ENCODE data around the gene SIK1. TPM values are rescaled to one million over a fixed set of nuclear protein-coding genes. Genes with fewer than 3 reads are reported as not detected.

Gene SIK1
- polyA plus RNA-seq, 4 donors: 1.3 to 7.0 (median 2.2) TPM

DNA sequence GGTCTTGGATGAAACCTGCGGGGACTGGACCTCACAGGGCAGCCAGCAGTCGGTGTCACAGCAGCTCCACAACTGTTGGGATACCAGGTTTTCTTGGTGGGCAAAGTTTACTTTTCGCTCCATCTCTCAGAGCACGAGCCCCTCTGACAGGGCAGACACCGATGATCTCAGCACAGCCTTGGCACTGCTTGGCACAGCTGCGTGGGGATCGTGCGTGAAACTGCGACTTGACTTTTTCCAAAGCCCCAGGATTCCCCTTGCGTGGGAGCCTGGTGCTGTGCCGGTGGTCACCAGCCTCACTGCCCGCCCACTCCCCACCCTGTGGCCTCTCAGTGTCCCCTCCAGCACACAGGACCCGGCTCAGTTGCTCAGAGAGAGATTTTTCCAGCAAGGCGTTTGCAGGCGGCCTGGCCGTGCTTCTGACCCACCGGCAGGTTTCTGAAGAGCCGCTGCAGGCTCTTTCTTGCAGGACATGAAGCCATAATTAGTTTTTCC lies 57.3 kb downstream of the SIK1 start:
- DNase-seq (ENCODE audit: low read depth in 4 of 4, low spot score in 3 of 4): no peak

- DNase-seq (ENCODE audit: low read depth in 4 of 4, low spot score in 3 of 4): no peak
Measured at GRCh38 chr21:43369124-43369523, 57.8 kb downstream of the SIK1 start.

DNA sequence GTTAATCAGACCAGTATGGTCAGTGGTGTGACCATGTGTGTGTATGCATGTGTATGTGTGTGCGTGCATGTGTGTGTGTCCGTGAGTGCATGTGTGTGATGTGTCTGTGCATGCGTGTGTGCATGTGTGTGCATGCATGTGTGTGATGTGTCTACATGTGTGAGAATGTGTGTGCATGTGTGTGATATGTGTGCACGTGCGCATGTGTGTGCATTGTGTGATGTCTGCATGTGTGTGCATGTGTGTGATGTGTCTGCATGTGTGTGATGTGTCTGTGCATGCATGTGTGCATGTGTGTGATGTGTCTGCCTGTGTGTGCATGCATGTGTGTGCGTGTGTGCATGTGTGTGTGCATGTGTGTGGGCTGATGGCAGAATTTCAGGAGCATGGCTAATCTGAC lies 58.2 kb downstream of the SIK1 start:
- DNase-seq (ENCODE audit: low read depth in 4 of 4, low spot score in 3 of 4): no peak

DNA sequence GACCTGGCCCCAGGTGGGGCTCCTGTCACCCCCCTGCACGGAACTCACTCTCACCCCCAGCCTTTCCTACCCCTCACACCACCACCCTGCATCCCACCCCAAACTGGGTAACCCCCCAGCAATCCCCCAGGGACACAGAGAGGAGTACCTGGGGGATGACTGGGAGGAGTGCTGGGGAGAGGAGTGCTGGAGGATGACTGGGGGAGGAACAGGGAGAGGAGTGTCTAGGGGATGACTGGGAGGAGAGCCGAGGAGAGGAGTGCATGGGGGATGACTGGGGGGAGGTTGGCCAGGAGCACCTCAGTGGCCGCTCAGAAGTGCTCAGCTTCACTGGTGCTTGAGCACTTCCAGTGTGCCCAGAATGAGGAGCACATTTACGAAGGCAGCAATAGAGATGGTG lies 59.1 kb downstream of the SIK1 start:
- no peak for DNase-seq (ENCODE audit: low read depth in 4 of 4, low spot score in 3 of 4)

- DNase-seq (ENCODE audit: low read depth in 4 of 4, low spot score in 3 of 4): no peak
Measured at GRCh38 chr21:43367296-43367695, 59.6 kb downstream of the SIK1 start.

DNA sequence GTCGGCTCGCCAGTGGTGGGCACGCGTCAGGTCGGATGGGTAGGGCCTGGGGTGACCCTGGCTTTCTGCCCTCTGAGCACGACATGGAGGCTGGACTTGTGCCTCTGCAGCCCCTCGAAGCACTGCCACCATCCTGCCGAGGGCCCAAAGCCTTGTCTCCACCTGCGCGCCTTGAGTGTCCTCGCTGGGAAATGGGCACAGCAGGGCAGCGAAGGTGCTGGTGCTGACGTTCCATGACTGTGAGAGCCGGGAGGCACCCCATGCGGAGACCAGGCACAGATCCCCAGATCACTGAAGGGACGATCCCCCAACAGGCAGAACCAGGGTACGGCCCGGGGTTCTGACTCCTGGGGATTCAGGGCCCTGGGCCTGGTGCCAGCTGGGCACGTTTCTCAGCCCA lies 60.3 kb downstream of the SIK1 start:
- DNase-seq (ENCODE audit: low read depth in 4 of 4, low spot score in 3 of 4): no peak

DNA sequence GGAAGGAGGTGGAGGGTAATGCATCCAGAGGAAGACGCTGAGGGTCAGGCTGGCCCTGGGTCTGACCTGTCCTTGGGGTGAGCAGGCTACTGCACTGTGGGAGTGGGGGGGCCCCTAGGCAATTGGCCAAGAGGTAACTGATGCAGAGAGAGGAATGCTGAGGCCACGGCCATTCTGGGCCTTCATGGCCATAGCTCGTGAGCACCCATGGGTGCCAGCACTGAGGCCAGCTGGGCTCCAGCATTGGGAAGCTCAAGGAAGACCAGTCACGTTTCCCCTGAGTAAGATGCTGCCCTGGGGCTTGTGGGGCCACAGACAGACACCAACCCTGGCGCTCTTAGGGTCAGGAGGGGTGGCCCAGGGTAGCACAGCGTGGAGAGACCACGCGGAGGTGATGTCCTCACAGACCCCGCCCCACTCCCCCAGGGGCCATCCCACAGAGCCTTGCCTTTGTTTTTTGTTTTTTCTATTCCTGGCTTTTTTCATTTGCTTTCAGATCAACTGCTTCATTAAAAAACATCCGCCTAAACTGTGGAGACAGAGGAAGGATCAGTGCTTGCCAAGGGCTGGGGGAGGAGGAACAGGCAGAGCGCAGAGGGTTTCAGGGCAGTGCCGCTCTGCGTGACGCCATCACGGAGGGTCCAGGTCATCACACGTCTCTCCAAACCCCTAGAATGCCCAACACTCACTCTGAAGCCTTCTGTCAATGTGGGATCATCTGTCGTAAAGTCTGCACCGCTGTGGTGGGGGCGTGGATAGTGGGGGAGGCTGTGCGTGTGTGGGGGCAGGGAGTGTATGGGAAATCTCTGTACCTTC lies 61.1 kb downstream of the SIK1 start:
- DNase-seq (ENCODE audit: low read depth in 4 of 4, low spot score in 3 of 4): no peak

DNA sequence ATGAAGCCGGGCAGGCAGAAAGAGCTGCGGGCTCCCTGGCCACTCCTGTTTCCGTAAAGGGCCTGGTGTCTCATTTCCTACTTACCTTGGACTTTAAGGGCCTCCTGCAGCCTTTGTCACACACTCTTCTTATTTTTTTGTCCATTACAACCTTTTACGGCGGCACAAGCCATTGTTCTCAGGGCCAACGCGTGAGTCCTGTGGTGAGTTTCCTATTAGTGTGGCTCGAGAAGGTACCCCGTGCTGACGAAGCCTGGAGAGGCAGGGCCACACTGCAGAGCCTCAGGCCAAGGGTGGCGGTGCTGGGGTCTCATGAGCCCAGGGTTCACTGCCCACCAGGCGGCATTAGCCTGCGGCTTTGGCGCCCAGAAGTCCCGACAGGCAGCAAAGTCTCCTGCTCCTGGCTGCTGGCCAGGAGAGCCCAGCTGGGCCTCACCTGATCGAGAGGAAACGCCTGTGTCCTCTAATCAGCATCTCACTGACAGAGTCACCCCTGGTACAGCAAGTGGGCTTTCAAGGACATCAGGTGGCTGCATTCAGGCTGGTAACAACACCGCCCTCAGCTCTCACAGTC lies 62.0 kb downstream of the SIK1 start:
- DNase-seq (ENCODE audit: low read depth in 4 of 4, low spot score in 3 of 4): no peak

Other genes with a start within 250 kb of the SIK1 start
- gene HSF2BP, start 232.4 kb upstream of the SIK1 start, polyA plus RNA-seq (ENCODE audit: insufficient read length in 4 of 4): 1 to 10 TPM; 1.9 to 2.4 (median 2.2) TPM
- gene RRP1B, start 232.4 kb upstream of the SIK1 start, polyA plus RNA-seq (ENCODE audit: insufficient read length in 4 of 4): 10 to 100 TPM; 30.2 to 31.0 (median 30.5) TPM

Data from right renal pelvis (tissue), 4 donors.